Measurements from ENCODE around the gene PRKAA2.

PRKAA2 gene

DNA sequence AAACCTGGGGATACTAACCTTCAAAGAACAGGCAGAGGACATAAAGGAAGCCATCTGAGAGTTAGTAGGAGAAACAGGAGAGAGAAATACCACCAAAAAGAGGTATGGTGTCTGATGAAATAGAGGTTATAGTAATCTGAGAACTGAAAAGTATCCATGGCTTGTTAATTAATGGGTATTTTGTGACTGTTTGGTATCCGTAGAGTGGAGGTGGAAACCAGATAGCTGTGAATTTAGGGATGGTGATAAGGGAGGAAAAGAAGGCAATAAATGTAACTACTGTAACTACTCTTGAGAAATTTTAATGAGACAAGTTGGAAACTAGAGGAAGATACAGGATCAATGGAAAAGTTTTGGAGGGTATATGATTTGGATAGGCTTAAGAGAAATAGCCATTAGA lies 27.5 kb downstream of the PRKAA2 start:
- Histone ChIP-seq H3K4me1 (ENCODE audit: control insufficient read depth in 1 of 2, insufficient read depth in 2 of 2, low read length in 2 of 2) (no peaks in the 10 kb centered on the region), H3K27ac (ENCODE audit: low read depth, low read length) (no peak overlapping the region), H3K9ac (ENCODE audit: low read depth in 1 of 2, low read length in 2 of 2) (no peak overlapping the region), H3K36me3 (ENCODE audit: control insufficient read depth in 1 of 2, insufficient read depth in 2 of 2, low read length in 2 of 2) (no peaks in the 10 kb centered on the region), H3K9me3 (ENCODE audit: control insufficient read depth in 1 of 2, low read length in 2 of 2) (no peaks in the 10 kb centered on the region), H3K27me3 (ENCODE audit: control insufficient read depth in 1 of 2, insufficient read depth in 2 of 2, low read length in 2 of 2) (no peaks in the 10 kb centered on the region), H3K4me3 (ENCODE audit: low read depth in 1 of 2, low read length in 2 of 2) (no peak overlapping the region)

DNA sequence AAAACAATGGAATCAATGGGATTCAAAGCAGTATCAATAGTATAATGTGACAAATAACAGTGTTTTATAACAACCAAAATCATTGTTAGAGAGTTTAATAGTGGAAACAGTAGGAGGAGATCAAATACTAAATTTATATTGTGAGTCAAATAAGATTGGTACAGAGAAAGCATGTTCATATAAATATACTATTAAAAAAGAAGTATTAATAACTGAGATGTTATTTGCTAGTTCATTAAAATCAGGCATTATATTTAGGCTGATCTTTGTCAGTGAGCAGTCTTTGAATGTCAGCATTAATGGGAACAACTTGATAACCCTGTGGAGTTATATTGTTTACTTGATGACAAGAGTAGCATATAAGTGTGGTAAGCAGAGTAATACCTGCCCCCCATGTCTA lies 30.6 kb downstream of the PRKAA2 start:
- H3K4me1 ChIP-seq (ENCODE audit: control insufficient read depth in 1 of 2, insufficient read depth in 2 of 2, low read length in 2 of 2): no peaks in the 10 kb centered on the region
- no peak overlapping the region for H3K4me3 ChIP-seq (ENCODE audit: low read depth in 1 of 2, low read length in 2 of 2)
- no peaks in the 10 kb centered on the region for H3K27me3 ChIP-seq (ENCODE audit: control insufficient read depth in 1 of 2, insufficient read depth in 2 of 2, low read length in 2 of 2)
- no peak overlapping the region for H3K9ac ChIP-seq (ENCODE audit: low read depth in 1 of 2, low read length in 2 of 2)
- H3K9me3 ChIP-seq (ENCODE audit: control insufficient read depth in 1 of 2, low read length in 2 of 2): no peaks in the 10 kb centered on the region
- no peaks in the 10 kb centered on the region for H3K36me3 ChIP-seq (ENCODE audit: control insufficient read depth in 1 of 2, insufficient read depth in 2 of 2, low read length in 2 of 2)
- H3K27ac ChIP-seq (ENCODE audit: low read depth, low read length): no peak overlapping the region

DNA sequence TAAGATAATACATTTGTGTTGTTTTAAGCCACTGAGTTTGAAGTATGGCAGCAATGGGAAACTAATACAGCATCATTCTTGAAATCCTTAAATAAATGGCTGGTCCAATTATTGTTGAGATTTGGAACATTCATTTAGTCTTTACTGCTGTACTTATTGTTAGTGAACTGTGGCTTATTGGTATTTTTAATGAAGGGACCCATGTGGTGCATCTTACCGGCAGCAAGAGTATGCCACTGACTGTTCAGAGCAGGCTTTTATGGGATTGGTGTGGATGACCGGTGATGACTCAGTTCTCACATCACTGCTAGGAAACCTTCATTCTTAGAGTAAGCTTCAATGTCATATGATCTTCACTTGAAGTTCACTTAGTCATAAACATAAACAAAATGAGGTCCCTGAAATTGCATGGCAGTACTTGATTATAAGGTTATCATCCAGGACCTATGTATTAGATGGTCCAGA lies 31.5 kb downstream of the PRKAA2 start:
- Histone ChIP-seq H3K27ac (ENCODE audit: low read depth, low read length) (no peak overlapping the region), H3K9ac (ENCODE audit: low read depth in 1 of 2, low read length in 2 of 2) (no peak overlapping the region), H3K4me3 (ENCODE audit: low read depth in 1 of 2, low read length in 2 of 2) (no peak overlapping the region), H3K9me3 (ENCODE audit: control insufficient read depth in 1 of 2, low read length in 2 of 2) (no peaks in the 10 kb centered on the region), H3K27me3 (ENCODE audit: control insufficient read depth in 1 of 2, insufficient read depth in 2 of 2, low read length in 2 of 2) (no peaks in the 10 kb centered on the region), H3K4me1 (ENCODE audit: control insufficient read depth in 1 of 2, insufficient read depth in 2 of 2, low read length in 2 of 2) (no peaks in the 10 kb centered on the region), H3K36me3 (ENCODE audit: control insufficient read depth in 1 of 2, insufficient read depth in 2 of 2, low read length in 2 of 2) (no peaks in the 10 kb centered on the region)

DNA sequence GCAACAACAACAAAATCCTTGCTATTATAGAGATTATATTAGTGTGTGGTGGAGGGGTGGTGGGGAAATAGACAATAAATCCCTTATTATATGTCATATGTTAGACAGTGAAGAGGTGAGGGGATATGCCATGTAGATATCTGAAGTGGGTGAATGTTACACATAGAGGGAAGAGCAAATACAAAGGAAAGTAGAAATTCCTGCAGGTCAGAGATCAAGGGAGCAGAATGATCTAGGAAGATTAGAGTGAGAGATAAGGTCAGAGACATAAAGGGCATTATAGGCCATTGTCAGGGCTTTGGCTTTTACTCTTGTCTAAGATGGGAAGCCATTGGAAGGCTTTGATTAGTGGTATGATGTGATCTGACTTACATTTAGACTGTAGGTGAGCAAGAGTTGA lies 38.5 kb downstream of the PRKAA2 start:
- Histone ChIP-seq H3K27ac (ENCODE audit: low read depth, low read length) (no peak overlapping the region), H3K9ac (ENCODE audit: low read depth in 1 of 2, low read length in 2 of 2) (no peak overlapping the region), H3K36me3 (ENCODE audit: control insufficient read depth in 1 of 2, insufficient read depth in 2 of 2, low read length in 2 of 2) (no peaks in the 10 kb centered on the region), H3K27me3 (ENCODE audit: control insufficient read depth in 1 of 2, insufficient read depth in 2 of 2, low read length in 2 of 2) (no peaks in the 10 kb centered on the region), H3K9me3 (ENCODE audit: control insufficient read depth in 1 of 2, low read length in 2 of 2) (no peaks in the 10 kb centered on the region), H3K4me3 (ENCODE audit: low read depth in 1 of 2, low read length in 2 of 2) (no peak overlapping the region), H3K4me1 (ENCODE audit: control insufficient read depth in 1 of 2, insufficient read depth in 2 of 2, low read length in 2 of 2) (no peaks in the 10 kb centered on the region)

DNA sequence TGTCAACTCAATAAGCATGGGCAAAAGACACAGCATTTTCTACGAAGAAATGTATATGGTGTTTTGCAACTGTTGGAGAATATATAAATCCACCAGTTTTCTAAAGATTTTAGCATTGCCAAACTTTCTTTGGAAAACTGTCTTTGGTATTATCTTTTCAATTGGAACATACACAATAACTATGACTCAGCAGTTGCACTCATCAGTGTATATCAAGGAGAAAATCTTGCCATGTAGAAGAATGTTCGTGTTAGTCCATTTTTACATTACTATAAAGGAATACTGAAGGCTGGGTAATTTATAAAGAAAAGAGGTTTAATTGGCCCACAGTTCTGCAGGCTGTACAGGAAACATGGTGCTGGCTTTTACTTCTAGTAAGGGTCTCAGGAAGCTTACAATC lies 41.1 kb downstream of the PRKAA2 start:
- Histone ChIP-seq H3K27ac (ENCODE audit: low read depth, low read length) (no peak overlapping the region), H3K27me3 (ENCODE audit: control insufficient read depth in 1 of 2, insufficient read depth in 2 of 2, low read length in 2 of 2) (no peaks in the 10 kb centered on the region), H3K9ac (ENCODE audit: low read depth in 1 of 2, low read length in 2 of 2) (no peak overlapping the region)

DNA sequence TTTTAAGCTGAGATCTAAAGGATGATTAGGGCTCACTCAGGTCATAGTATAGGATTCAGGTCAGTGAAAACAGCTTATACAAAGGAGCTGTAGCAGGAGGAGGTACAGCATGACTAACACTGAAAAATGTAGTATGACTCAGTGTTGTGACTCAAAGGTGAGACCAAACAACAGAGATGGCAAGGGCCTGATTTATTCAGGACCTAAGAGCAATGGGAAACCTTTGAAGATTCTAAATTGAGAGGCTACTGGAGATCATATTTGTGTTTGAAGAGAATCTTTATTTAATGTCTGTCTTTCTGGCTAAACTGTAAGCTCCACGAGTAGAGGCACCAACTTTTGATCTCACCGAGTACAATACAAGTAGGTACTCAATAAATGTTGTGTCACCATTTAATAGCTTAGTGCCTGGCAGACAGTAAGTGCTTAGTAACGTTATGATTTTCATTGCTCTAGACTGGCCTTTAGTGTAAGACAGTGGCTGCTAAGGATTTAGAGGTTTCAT lies 43.5 kb downstream of the PRKAA2 start:
- Histone ChIP-seq H3K4me1 (ENCODE audit: control insufficient read depth in 1 of 2, insufficient read depth in 2 of 2, low read length in 2 of 2) (no peaks in the 10 kb centered on the region), H3K9me3 (ENCODE audit: control insufficient read depth in 1 of 2, low read length in 2 of 2) (no peaks in the 10 kb centered on the region), H3K9ac (ENCODE audit: low read depth in 1 of 2, low read length in 2 of 2) (no peak overlapping the region), H3K27ac (ENCODE audit: low read depth, low read length) (no peak overlapping the region), H3K4me3 (ENCODE audit: low read depth in 1 of 2, low read length in 2 of 2) (no peak overlapping the region), H3K36me3 (ENCODE audit: control insufficient read depth in 1 of 2, insufficient read depth in 2 of 2, low read length in 2 of 2) (no peaks in the 10 kb centered on the region), H3K27me3 (ENCODE audit: control insufficient read depth in 1 of 2, insufficient read depth in 2 of 2, low read length in 2 of 2) (no peaks in the 10 kb centered on the region)

More for the DNA sequence above, 41.1 kb downstream of the PRKAA2 start:
- Histone ChIP-seq H3K36me3 (ENCODE audit: control insufficient read depth in 1 of 2, insufficient read depth in 2 of 2, low read length in 2 of 2) (no peaks in the 10 kb centered on the region), H3K4me3 (ENCODE audit: low read depth in 1 of 2, low read length in 2 of 2) (no peak overlapping the region), H3K4me1 (ENCODE audit: control insufficient read depth in 1 of 2, insufficient read depth in 2 of 2, low read length in 2 of 2) (no peaks in the 10 kb centered on the region), H3K9me3 (ENCODE audit: control insufficient read depth in 1 of 2, low read length in 2 of 2) (no peaks in the 10 kb centered on the region)

DNA sequence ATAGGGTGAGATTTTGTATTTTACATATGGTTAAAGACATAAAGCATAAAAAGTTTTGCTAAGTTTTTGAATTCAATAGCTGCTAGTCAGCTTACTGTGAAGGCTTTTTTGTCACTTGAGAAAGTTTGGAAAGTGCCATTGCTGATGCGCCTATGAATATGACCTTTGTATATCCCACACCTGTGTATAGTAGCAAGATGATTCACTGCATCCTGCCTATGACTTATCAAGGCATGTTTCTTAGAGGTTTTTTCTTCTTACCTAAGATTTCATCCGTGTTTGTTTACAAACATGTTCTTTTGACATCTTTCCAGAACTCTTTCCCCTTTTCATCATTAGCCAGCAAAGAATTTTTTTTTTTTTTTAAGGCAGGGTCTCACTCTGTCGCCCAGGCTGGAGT lies 51.5 kb downstream of the PRKAA2 start:
- H3K36me3 ChIP-seq (ENCODE audit: control insufficient read depth in 1 of 2, insufficient read depth in 2 of 2, low read length in 2 of 2): no peaks in the 10 kb centered on the region
- H3K4me1 ChIP-seq (ENCODE audit: control insufficient read depth in 1 of 2, insufficient read depth in 2 of 2, low read length in 2 of 2): no peaks in the 10 kb centered on the region
- H3K27me3 ChIP-seq (ENCODE audit: control insufficient read depth in 1 of 2, insufficient read depth in 2 of 2, low read length in 2 of 2): no peaks in the 10 kb centered on the region
- H3K4me3 ChIP-seq (ENCODE audit: low read depth in 1 of 2, low read length in 2 of 2): no peak overlapping the region
- no peak overlapping the region for H3K9ac ChIP-seq (ENCODE audit: low read depth in 1 of 2, low read length in 2 of 2)
- H3K9me3 ChIP-seq (ENCODE audit: control insufficient read depth in 1 of 2, low read length in 2 of 2): no peaks in the 10 kb centered on the region
- H3K27ac ChIP-seq (ENCODE audit: low read depth, low read length): no peak overlapping the region

DNA sequence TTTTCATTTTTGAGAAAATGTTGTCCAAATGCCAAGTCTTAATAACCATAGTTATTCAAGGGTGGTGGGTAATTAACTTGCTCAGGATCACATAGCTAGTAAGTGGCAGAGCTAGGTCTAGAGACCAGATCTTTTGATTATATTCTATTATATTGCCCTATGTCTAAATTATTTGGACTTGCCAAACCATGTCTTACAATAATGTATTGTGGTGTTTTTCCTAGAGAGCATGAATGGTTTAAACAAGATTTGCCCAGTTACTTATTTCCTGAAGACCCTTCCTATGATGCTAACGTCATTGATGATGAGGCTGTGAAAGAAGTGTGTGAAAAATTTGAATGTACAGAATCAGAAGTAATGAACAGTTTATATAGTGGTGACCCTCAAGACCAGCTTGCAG lies 58.6 kb downstream of the PRKAA2 start:
- H3K27me3 ChIP-seq (ENCODE audit: control insufficient read depth in 1 of 2, insufficient read depth in 2 of 2, low read length in 2 of 2): no peaks in the 10 kb centered on the region
- H3K9me3 ChIP-seq (ENCODE audit: control insufficient read depth in 1 of 2, low read length in 2 of 2): peaks cover 0 to 5% of the 10 kb centered on the region in 2 donors
- H3K27ac ChIP-seq (ENCODE audit: low read depth, low read length): no peak overlapping the region
- H3K4me1 ChIP-seq (ENCODE audit: control insufficient read depth in 1 of 2, insufficient read depth in 2 of 2, low read length in 2 of 2): no peaks in the 10 kb centered on the region
- no peaks in the 10 kb centered on the region for H3K36me3 ChIP-seq (ENCODE audit: control insufficient read depth in 1 of 2, insufficient read depth in 2 of 2, low read length in 2 of 2)
- H3K4me3 ChIP-seq (ENCODE audit: low read depth in 1 of 2, low read length in 2 of 2): no peak overlapping the region
- H3K9ac ChIP-seq (ENCODE audit: low read depth in 1 of 2, low read length in 2 of 2): no peak overlapping the region

DNA sequence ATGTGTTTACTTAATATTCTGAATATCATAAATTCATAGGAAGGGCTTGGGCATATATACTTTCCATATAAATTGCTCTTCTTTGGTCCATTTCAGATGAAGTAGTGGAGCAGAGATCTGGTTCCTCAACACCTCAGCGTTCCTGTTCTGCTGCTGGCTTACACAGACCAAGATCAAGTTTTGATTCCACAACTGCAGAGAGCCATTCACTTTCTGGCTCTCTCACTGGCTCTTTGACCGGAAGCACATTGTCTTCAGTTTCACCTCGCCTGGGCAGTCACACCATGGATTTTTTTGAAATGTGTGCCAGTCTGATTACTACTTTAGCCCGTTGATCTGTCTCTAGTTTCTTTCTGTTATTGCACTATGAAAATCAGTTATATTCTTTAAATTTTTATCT lies 62.3 kb downstream of the PRKAA2 start:
- Histone ChIP-seq H3K27ac (ENCODE audit: low read depth, low read length) (no peak overlapping the region), H3K4me3 (ENCODE audit: low read depth in 1 of 2, low read length in 2 of 2) (no peak overlapping the region), H3K4me1 (ENCODE audit: control insufficient read depth in 1 of 2, insufficient read depth in 2 of 2, low read length in 2 of 2) (no peaks in the 10 kb centered on the region), H3K27me3 (ENCODE audit: control insufficient read depth in 1 of 2, insufficient read depth in 2 of 2, low read length in 2 of 2) (peaks cover 0 to 4% of the 10 kb centered on the region in 2 donors), H3K9me3 (ENCODE audit: control insufficient read depth in 1 of 2, low read length in 2 of 2) (peaks cover 0 to 5% of the 10 kb centered on the region in 2 donors), H3K9ac (ENCODE audit: low read depth in 1 of 2, low read length in 2 of 2) (no peak overlapping the region), H3K36me3 (ENCODE audit: control insufficient read depth in 1 of 2, insufficient read depth in 2 of 2, low read length in 2 of 2) (no peaks in the 10 kb centered on the region)

DNA sequence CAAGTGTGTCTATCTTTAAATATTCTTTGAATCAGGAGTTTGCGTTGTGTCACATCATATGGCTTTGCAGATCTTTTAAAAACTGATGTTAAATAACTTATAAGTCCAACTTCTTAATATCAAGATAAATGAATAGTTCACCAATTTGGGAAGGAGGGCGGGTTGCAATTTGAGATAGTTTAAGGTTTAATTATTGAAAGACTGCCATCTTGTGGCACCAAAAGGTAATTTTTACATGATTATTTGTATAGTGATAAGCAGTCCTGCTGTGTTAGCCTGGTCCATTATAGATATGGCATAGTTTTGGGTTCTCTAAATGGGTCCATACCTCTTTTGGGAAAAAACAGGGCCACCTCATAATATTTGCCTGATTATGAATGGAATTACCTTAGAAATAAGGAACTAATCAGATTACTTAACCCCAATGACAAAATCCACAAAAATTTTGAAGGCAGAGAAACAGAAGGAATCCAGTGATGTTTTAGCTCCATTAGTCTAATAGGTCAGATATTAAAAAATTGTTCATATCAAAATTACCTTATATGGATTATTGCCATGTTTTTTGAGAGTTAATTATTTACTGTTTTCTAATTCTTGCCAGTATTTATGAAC lies 64.3 kb downstream of the PRKAA2 start:
- peaks cover 0 to under 1% of the 10 kb centered on the region in 2 donors for H3K9me3 ChIP-seq (ENCODE audit: control insufficient read depth in 1 of 2, low read length in 2 of 2)
- H3K27ac ChIP-seq (ENCODE audit: low read depth, low read length): no peak overlapping the region
- H3K9ac ChIP-seq (ENCODE audit: low read depth in 1 of 2, low read length in 2 of 2): no peak overlapping the region
- no peak overlapping the region for H3K4me3 ChIP-seq (ENCODE audit: low read depth in 1 of 2, low read length in 2 of 2)
- H3K27me3 ChIP-seq (ENCODE audit: control insufficient read depth in 1 of 2, insufficient read depth in 2 of 2, low read length in 2 of 2): peaks cover 0 to 4% of the 10 kb centered on the region in 2 donors
- H3K36me3 ChIP-seq (ENCODE audit: control insufficient read depth in 1 of 2, insufficient read depth in 2 of 2, low read length in 2 of 2): no peaks in the 10 kb centered on the region
- no peaks in the 10 kb centered on the region for H3K4me1 ChIP-seq (ENCODE audit: control insufficient read depth in 1 of 2, insufficient read depth in 2 of 2, low read length in 2 of 2)

Measured in duodenal mucosa (tissue), 2 donors.